Kidney epithelial cell (primary cell): ENCODE results near the gene MCTP1. TPM values are rescaled to one million over a fixed set of nuclear protein-coding genes. Genes with fewer than 3 reads are reported as not detected.

Experiments
- DNase-seq: peaks from one replicate; pipeline ENCODE4 v3.0.0-alpha.2; 2010; ENCODE audit warnings: low read depth
- H3K27me3 ChIP-seq: 2 replicates; pipeline ENCODE4 v1.6.0; 2011; ENCODE audit warnings: low read length; ENCODE audit not compliant: control insufficient read depth, insufficient read depth
- H3K36me3 ChIP-seq: 2 replicates; pipeline ENCODE4 v1.5.1; 2011; ENCODE audit warnings: low read length; ENCODE audit not compliant: control insufficient read depth, insufficient read depth
- H3K4me3 ChIP-seq: 2 replicates; pipeline ENCODE4 v1.5.1; 2011; ENCODE audit warnings: low read depth, mild to moderate bottlenecking, control low read depth, low read length
- CTCF ChIP-seq: IDR thresholded peaks from 2 replicates; pipeline ENCODE4 v1.5.1; 2011; ENCODE audit warnings: mild to moderate bottlenecking, moderate library complexity, low read length, control low read depth, inconsistent platforms; ENCODE audit not compliant: insufficient read depth, poor library complexity, severe bottlenecking
- total RNA-seq: library from RNA; depleted of rRNA; stranded (reverse); fragments of >200 nt; gene quantifications from 2 replicates; pipeline ENCODE4 v1.2.3, GENCODE V29; 2015

MCTP1 gene
- total RNA-seq, 1 donor from 2014 or later = 12.9 TPM

DNA sequence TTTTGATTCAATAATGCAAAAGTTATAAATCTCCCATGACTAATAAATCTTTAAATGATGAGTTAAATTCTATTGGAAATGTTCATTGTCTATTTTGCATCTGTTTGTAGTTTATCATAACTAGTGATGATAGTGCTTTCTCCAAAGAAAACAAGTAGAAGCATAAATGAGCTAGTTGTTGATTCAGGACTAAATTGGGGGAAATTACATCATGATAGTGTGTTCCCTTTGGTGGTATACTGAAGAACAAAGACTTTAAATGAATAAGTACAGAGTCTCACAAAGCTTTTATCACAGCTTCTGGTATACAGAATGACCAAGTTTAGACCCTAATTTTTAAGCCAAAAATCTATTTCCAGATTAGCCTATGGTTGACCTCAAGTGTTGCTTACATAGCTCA lies 173.8 kb downstream of the MCTP1 start:
- no peak for TF ChIP-seq CTCF
- Histone ChIP-seq H3K36me3 (no peaks in the 10 kb centered on the region), H3K27me3 (no peaks in the 10 kb centered on the region), H3K4me3 (no peak overlapping the region)
- DNase-seq = no peak

DNA sequence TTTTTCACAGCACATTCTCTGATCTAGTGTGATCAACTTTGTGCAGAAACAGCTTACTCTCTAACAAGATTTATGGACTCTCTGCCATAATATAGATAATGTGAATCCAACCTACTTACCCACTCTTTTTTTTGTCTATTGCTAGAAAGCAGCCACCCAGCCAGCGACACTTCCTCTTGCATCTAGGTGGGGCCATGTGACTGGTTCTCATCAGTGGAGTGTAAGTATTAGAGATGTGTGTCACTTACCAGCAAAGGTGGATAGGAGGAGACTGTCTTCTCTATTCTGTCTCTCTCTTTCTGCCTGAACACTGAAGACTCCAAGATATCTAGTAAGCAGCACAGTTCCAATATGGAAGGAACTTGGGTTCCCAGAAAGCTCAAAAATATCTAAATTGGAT lies 174.8 kb downstream of the MCTP1 start:
- no peak for TF ChIP-seq CTCF
- no peak for DNase-seq
- H3K36me3 ChIP-seq = no peaks in the 10 kb centered on the region
- no peak overlapping the region for H3K4me3 ChIP-seq
- H3K27me3 ChIP-seq = no peaks in the 10 kb centered on the region

- no peak for DNase-seq
- H3K27me3 ChIP-seq = no peaks in the 10 kb centered on the region
- no peak overlapping the region for H3K4me3 ChIP-seq
- TF ChIP-seq CTCF = no peak
- no peaks in the 10 kb centered on the region for H3K36me3 ChIP-seq
Measured at GRCh38 chr5:95107138-95107537, 177.8 kb downstream of the MCTP1 start.

DNA sequence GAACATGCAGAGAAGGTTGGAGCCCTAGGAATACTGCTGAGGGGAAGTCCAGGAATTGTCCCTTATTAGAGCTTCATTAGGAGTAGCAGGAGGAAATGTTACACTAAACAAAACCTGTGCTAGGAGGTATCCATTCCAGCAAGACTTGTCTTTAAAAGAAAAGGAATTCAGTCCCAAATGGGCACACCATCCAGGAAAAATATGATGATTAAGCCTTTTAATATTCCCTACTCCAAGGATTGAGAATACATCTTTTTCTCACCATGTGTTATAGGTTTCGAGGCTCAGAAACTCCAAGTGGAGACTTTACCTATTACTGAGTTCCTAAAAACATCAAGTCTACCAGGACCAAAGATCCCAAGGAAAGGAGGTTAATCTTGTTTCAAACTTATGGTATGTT lies 179.3 kb downstream of the MCTP1 start:
- H3K36me3 ChIP-seq = no peaks in the 10 kb centered on the region
- no peaks in the 10 kb centered on the region for H3K27me3 ChIP-seq
- no peak for TF ChIP-seq CTCF
- DNase-seq = no peak
- no peak overlapping the region for H3K4me3 ChIP-seq

GRCh38 chr5:95102687-95103086 lies 182.2 kb downstream of the MCTP1 start:
- no peaks in the 10 kb centered on the region for H3K36me3 ChIP-seq
- no peak for TF ChIP-seq CTCF
- DNase-seq = peak; percentile 67

DNA sequence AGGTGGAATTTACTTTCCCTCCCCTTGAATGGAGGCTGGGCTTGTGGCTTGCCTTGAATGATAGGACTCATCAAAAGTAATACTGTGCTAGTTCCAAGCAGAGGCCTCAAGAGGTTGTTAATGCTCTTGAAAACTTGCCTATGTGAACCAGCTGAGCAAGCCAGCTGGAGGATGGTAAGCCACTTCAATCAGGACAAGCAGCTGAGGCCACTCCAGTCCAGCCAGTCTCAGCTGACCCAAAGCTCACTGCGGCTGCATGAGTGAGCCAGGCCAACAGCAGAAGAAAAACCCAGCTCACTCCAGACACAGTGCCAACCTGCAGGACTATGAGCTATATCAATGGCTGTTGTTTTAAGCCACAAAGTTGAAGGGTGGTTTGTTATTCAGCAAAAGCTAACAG lies 182.8 kb downstream of the MCTP1 start:
- no peaks in the 10 kb centered on the region for H3K27me3 ChIP-seq
- DNase-seq = no peak

More at GRCh38 chr5:95102687-95103086, 182.2 kb downstream of the MCTP1 start:
- no peaks in the 10 kb centered on the region for H3K27me3 ChIP-seq
- H3K4me3 ChIP-seq = no peak overlapping the region

More for the DNA sequence above, 182.8 kb downstream of the MCTP1 start:
- H3K36me3 ChIP-seq = no peaks in the 10 kb centered on the region
- no peak overlapping the region for H3K4me3 ChIP-seq
- no peak for TF ChIP-seq CTCF
